Heart left ventricle (tissue), 16 donors: ENCODE measurements around the gene SSUH2. TPM values are rescaled to one million over a fixed set of nuclear protein-coding genes. Genes with fewer than 3 reads are reported as not detected.
"Not testable (repeated sequence)": the region's sequence is repeated elsewhere in the genome, so short reads cannot be mapped to it uniquely, and the experiment has no call there.

Source experiments
- ATAC-seq, 4 donors: fragments of 200-7000 bp; cut with Tn5 transposase; one replicate each; pipeline ENCODE4 v1.9.1; 2020 to 2022; ENCODE audit warnings: moderate library complexity in 4 of 4, mild to moderate bottlenecking in 3 of 4, moderate number of reproducible peaks in 1 of 4
- DNase-seq, 5 donors: peaks; one replicate each; pipeline ENCODE4 v3.0.0-alpha.2; 2020
- H3K27ac ChIP-seq, 12 donors: fragments of 200-600 bp; sonication (generic) in 4 of 12; one replicate each; pipeline versions ENCODE4 v1.5.0 to v1.8.0; 2016 to 2022; ENCODE audit warnings: mild to moderate bottlenecking in 2 of 12
- H3K27me3 ChIP-seq, 9 donors: fragments of 200-600 bp; sonication (generic) in 2 of 9; one replicate each; pipeline versions ENCODE4 v1.5.1 to v1.8.0; 2016 to 2022; ENCODE audit warnings: mild to moderate bottlenecking in 3 of 9
- H3K36me3 ChIP-seq, 9 donors: fragments of 200-600 bp; sonication (generic) in 2 of 9; one replicate each; pipeline versions ENCODE4 v1.5.0 to v1.8.0; 2018 to 2022; ENCODE audit warnings: mild to moderate bottlenecking in 2 of 9
- H3K4me1 ChIP-seq, 12 donors: fragments of 200-600 bp; sonication (generic) in 4 of 12; one replicate each; pipeline versions ENCODE4 v1.5.0 to v1.8.0; 2016 to 2022; ENCODE audit warnings: mild to moderate bottlenecking in 3 of 12
- H3K4me3 ChIP-seq, 12 donors: fragments of 200-600 bp; sonication (generic) in 4 of 12; one replicate each; pipeline versions ENCODE4 v1.5.0 to v1.8.0; 2017 to 2022; ENCODE audit warnings: mild to moderate bottlenecking in 9 of 12, moderate library complexity in 4 of 12
- H3K9me3 ChIP-seq, 12 donors: fragments of 200-600 bp; sonication (generic) in 4 of 12; one replicate each; pipeline versions ENCODE4 v1.5.0 to v1.8.0; 2016 to 2022; ENCODE audit warnings: mild to moderate bottlenecking in 1 of 12
- POLR2A ChIP-seq, 2 donors: fragments of 450-650 bp; IDR thresholded peaks; one replicate each; pipeline ENCODE4 v1.6.1; 2017; ENCODE audit warnings: antibody characterized with exemption in 2 of 2, mild to moderate bottlenecking in 2 of 2, moderate library complexity in 2 of 2
- WGBS, 4 donors: extraction: QIAGEN DNeasy Blood & Tissue Kit in 2 of 4; methylation state at CpG; one replicate each; pipeline versions ENCODE4 v1.1.5 to v1.1.7; 2013 to 2018; 5-methylcytosine and 5-hydroxymethylcytosine counted together
- intact Hi-C, 10 donors: fragments of 100-400 bp; cut with DNase I; formaldehyde crosslinking; loops; one replicate each; pipeline versions ENCODE4 v1.11.1 to v1.14.2; 2022
- polyA plus RNA-seq, 2 donors: library from polyadenylated mRNA; stranded (reverse); fragments of 200-250 nt; gene quantifications; one replicate each; pipeline ENCODE4 v1.2.3, GENCODE V29; 2013
- total RNA-seq, 9 donors: library from RNA; depleted of rRNA in 2 of 9; stranded (reverse); fragments of >200 nt in 2 of 9; fragmentation: NEBNext Ultra II Directional in 3 of 9; extraction: Animal tissue kit (Norgen Biotek cat#: 25700) in 3 of 9; gene quantifications; one replicate each; pipeline versions ENCODE4 v1.1.0 to v1.2.4, GENCODE V29; 2016 to 2023
- TF ChIP-seq, protein P1 (sequence below), 12 donors: fragments of 200-600 bp; sonication (generic) in 4 of 12; IDR thresholded peaks; one replicate each; pipeline versions ENCODE4 v1.5.0 to v1.8.0; 2018 to 2022; ENCODE audit warnings: antibody characterized with exemption in 12 of 12, mild to moderate bottlenecking in 5 of 12
- donor health status: ischemic (EF 13 %, LVEDD 7.1; RV severe dilation, severe dysfunction).
- donor health status: healthy with polysubstance abuse.
- donor health status: DM: no; HTN: yes; CAD: no.
- donor health status: DM: no; HTN: no; CAD: no.
- donor health status: ischemic (EF 25% LVEDD 6.9; RV normal size, moderate dysfunction).
- donor health status: ischemic (EF 25% LVEDD 5.7; RV mildly dilated, moderate dysfunction).
- donor health status: healthy.
- donor health status: DM: yes; HTN: yes; CAD: no.
- donor health status: ischemic (EF 35%, LVEDD 5.7; RV mildly dilated, moderate dysfunction).
- donor health status: nonischemic (EF 11% LVEDD 7.7; RV severe dilation, severe dysfunction).
- donor health status: DM: yes; HTN: yes; CAD: no.
- donor health status: PGD.
- donor health status: ischemic (EF 29% LVEDD 5.4; RV normal size, mild dysfunction).
- donor health status: nonischemic (EF 23%, LVEDD 6.1; RV moderate dilation, normal function).

Gene SSUH2
- total and polyA plus RNA-seq, 11 donors: 0.33 to 5.3 (median 1.3) TPM; not detected in 1

DNA sequence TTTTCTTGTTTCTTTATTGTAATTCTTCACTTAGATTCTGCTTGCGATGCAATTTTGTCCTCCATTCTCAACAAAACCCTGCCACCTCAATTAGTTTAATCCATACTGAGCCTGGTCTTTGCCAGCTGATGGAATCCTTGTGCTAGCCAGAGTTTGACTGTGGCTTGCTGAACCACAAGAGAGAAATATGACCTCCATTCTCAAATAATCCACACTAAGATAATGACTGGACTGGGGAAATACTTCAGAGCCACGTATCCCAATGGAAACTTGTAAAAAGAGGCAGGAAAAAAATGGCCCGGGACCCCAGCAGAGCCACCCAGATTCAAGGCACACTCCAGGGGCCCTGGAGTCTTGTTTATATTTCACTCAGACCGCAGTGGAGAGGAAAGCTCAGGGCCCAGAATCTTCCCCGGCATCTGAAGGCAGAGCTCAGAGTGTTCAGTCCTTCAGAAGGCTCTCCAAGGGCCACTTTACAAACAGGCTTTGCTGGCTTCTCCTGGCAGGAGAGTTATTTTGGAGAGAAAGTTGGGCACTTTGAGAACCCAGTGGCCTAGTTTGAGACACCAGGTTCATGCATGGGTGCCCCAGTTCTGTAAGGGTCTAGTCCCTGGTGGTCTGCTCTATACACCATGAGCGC lies 62.7 kb downstream of the SSUH2 start:
- intact Hi-C loops: no loop called here
- peaks cover 0 to 16% (median 0%) of the 10 kb centered on the region in 12 donors for H3K4me1 ChIP-seq
- no peak for DNase-seq
- no peaks in the 10 kb centered on the region for H3K27me3 ChIP-seq
- no peak overlapping the region for H3K4me3 ChIP-seq
- 96 to 99% (median 97%) methylated on average over 6 of the region's 6 CpGs for WGBS, 4 donors
- no peak overlapping the region for H3K27ac ChIP-seq
- no peaks in the 10 kb centered on the region for H3K36me3 ChIP-seq
- no peak for ATAC-seq
- TF ChIP-seq, protein P1, sequence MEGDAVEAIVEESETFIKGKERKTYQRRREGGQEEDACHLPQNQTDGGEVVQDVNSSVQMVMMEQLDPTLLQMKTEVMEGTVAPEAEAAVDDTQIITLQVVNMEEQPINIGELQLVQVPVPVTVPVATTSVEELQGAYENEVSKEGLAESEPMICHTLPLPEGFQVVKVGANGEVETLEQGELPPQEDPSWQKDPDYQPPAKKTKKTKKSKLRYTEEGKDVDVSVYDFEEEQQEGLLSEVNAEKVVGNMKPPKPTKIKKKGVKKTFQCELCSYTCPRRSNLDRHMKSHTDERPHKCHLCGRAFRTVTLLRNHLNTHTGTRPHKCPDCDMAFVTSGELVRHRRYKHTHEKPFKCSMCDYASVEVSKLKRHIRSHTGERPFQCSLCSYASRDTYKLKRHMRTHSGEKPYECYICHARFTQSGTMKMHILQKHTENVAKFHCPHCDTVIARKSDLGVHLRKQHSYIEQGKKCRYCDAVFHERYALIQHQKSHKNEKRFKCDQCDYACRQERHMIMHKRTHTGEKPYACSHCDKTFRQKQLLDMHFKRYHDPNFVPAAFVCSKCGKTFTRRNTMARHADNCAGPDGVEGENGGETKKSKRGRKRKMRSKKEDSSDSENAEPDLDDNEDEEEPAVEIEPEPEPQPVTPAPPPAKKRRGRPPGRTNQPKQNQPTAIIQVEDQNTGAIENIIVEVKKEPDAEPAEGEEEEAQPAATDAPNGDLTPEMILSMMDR (IDR thresholded peaks at IDR 0.05): no peak
- TF ChIP-seq POLR2A (IDR thresholded peaks at IDR 0.05): no peak
- peaks cover 0 to 22% (median 0%) of the 10 kb centered on the region in 12 donors for H3K9me3 ChIP-seq

DNA sequence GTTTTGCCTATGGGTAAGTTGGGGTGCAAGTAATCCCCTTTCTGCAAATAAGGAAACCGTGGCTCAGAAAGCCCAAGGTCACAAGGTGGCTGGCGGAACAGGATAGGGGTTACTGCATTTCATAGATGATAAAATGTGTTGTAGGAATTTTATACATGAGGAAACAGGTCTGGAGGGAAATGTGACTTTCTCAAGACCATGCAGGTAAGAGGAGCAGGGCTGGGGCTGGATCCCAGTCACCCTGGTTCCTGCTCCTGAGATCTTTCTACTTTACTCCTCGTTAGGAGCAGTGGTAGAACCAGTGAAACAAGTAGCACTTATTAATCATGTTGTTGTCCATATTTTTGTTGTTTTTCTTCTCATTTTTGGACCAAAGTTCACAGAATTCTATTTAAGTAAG lies 63.2 kb downstream of the SSUH2 start:
- H3K4me3 ChIP-seq: no peak overlapping the region
- H3K27me3 ChIP-seq: no peaks in the 10 kb centered on the region
- H3K27ac ChIP-seq: no peak overlapping the region
- TF ChIP-seq POLR2A (IDR thresholded peaks at IDR 0.05): no peak
- TF ChIP-seq, protein P1 (IDR thresholded peaks at IDR 0.05): no peak
- intact Hi-C loops: no loop called here
- peaks cover 0 to 4% (median 0%) of the 10 kb centered on the region in 9 donors for H3K36me3 ChIP-seq
- no peak for DNase-seq
- H3K9me3 ChIP-seq: peaks cover 0 to 23% (median 0%) of the 10 kb centered on the region in 12 donors
- WGBS, 4 donors: 89 to 95% (median 94%) methylated on average over 3 of the region's 3 CpGs
- H3K4me1 ChIP-seq: peaks cover 0 to 16% (median 0%) of the 10 kb centered on the region in 12 donors
- ATAC-seq: no peak

DNA sequence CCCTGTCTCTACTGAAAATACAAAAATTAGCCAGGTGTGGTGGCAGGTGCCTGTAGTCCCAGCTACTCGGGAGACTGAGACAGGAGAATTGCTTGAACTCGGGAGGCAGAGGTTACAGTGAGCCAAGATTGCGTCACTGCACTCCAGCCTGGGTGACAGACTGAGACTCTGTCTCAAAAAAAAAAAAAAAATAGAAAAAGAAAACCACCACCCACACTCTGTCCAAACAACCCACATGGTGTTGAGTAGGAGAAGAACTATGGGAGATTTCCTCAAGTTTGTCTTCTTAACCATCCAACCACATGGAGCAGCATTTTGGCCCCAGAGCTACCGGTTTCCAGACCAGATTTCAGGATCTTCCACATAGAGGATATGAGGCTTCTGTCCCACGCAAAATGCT lies 64.2 kb downstream of the SSUH2 start:
- H3K4me3 ChIP-seq, H3K27ac ChIP-seq, H3K36me3 ChIP-seq, DNase-seq, H3K27me3 ChIP-seq, intact Hi-C loops: not testable (repeated sequence)
- Histone ChIP-seq H3K4me1 (peaks cover 0 to 19% (median 1%) of the 10 kb centered on the region in 12 donors), H3K9me3 (peaks cover 0 to 23% (median 0%) of the 10 kb centered on the region in 12 donors)
- WGBS, 4 donors: 69 to 80% (median 74%) methylated on average over 5 of the region's 5 CpGs
- ATAC-seq: peak in 2 of 4 donors; percentile 6 to 60

DNA sequence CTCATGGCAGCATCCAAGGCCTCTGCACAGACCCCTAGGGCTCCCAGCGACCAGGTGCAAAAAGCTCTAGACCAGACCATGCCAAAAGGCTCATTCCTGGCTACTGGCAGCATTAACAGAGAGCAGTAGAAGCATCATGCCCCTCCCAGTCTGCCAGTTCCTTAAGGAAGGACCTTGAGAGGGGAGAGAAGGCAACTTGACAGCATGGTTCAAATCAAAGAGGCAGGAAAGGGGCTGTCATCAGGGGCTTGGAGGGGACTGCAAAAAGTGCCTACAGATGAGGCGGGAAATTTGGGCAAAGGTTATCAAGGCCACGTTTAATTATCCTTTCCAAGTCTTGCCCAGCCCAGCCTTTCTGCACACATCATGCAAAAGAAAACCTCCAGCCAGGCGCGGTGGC lies 64.7 kb downstream of the SSUH2 start:
- Histone ChIP-seq H3K27me3 (no peaks in the 10 kb centered on the region), H3K27ac (no peak overlapping the region), H3K4me3 (no peak overlapping the region), H3K4me1 (peaks cover 0 to 24% (median 5%) of the 10 kb centered on the region in 12 donors), H3K36me3 (peaks cover 0 to 8% (median 0%) of the 10 kb centered on the region in 9 donors), H3K9me3 (peaks cover 0 to 23% (median 0%) of the 10 kb centered on the region in 12 donors)
- intact Hi-C loops: no loop called here
- no peak for ATAC-seq
- WGBS, 4 donors: 83 to 87% (median 85%) methylated on average over 5 of the region's 5 CpGs
- no peak for DNase-seq
- TF ChIP-seq, protein P1 (IDR thresholded peaks at IDR 0.05): no peak
- no peak for TF ChIP-seq POLR2A (IDR thresholded peaks at IDR 0.05)
